ENCODE results near the gene PCDH11Y.
"Not testable (repeated sequence)": the region's sequence is repeated elsewhere in the genome, so short reads cannot be mapped to it uniquely, and the experiment has no call there.

- TF ChIP-seq CTCF (IDR thresholded peaks at IDR 0.05; ENCODE audit: low read depth, low read length, missing input control); YY1 (IDR thresholded peaks at IDR 0.05); TAF1 (conservative IDR thresholded peaks at IDR 0.05); MAX (IDR thresholded peaks at IDR 0.05): not testable (repeated sequence)
Measured at GRCh38 chrY:5002476-5003184, 2.5 kb downstream of the PCDH11Y start.
